ENCODE results near the gene OBI1.

OBI1 gene

DNA sequence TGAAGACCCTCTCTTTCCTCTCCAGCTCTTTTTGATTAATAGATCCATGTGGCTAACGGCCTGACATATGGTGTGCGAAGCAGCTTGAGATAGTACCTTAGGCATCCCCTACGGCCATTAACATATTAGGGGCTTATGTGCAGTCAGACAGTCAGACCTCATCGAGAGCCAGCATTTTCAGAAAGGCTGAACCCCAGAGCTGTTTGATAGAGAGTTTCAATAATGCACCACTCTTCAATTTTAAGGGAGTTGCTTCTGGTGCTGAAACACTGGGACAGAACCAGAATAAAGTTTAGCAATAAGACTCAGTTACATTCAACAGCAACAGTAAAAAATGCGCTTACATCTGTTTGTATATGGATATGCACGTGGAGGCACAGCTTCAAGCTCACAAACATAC lies 66.4 kb downstream of the OBI1 start:
- Histone ChIP-seq H3K79me2 (ENCODE audit: control insufficient read depth, low read length) (no peaks in the 10 kb centered on the region), H3F3A (ENCODE audit: control insufficient read depth, insufficient read depth) (no peaks in the 10 kb centered on the region), H3K9me3 (ENCODE audit: control insufficient read depth, insufficient read depth, low read length) (no peaks in the 10 kb centered on the region), H3K36me3 (ENCODE audit: control insufficient read depth, low read length) (no peaks in the 10 kb centered on the region), H3K9me2 (replicated peaks; ENCODE audit: control insufficient read depth, low read length) (no peaks in the 10 kb centered on the region), H3K4me3 (ENCODE audit: low read length) (no peak overlapping the region), H3K27ac (ENCODE audit: low read depth, low read length) (no peak overlapping the region), H3K4me1 (ENCODE audit: control insufficient read depth, low read length) (no peaks in the 10 kb centered on the region), H4K20me1 (ENCODE audit: control insufficient read depth, insufficient read depth, low read depth, low read length) (no peaks in the 10 kb centered on the region), H3K27me3 (ENCODE audit: control insufficient read depth, low read length) (peaks cover 3% of the 10 kb centered on the region), H3K4me2 (ENCODE audit: low read length) (no peak overlapping the region)
- no peak for TF ChIP-seq EZH2phosphoT487 (IDR thresholded peaks at IDR 0.05; ENCODE audit: borderline replicate concordance, low read length)
- TF ChIP-seq, protein P1, sequence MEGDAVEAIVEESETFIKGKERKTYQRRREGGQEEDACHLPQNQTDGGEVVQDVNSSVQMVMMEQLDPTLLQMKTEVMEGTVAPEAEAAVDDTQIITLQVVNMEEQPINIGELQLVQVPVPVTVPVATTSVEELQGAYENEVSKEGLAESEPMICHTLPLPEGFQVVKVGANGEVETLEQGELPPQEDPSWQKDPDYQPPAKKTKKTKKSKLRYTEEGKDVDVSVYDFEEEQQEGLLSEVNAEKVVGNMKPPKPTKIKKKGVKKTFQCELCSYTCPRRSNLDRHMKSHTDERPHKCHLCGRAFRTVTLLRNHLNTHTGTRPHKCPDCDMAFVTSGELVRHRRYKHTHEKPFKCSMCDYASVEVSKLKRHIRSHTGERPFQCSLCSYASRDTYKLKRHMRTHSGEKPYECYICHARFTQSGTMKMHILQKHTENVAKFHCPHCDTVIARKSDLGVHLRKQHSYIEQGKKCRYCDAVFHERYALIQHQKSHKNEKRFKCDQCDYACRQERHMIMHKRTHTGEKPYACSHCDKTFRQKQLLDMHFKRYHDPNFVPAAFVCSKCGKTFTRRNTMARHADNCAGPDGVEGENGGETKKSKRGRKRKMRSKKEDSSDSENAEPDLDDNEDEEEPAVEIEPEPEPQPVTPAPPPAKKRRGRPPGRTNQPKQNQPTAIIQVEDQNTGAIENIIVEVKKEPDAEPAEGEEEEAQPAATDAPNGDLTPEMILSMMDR (IDR thresholded peaks at IDR 0.05; ENCODE audit: low read depth, low read length, poor library complexity, severe bottlenecking) = no peak

DNA sequence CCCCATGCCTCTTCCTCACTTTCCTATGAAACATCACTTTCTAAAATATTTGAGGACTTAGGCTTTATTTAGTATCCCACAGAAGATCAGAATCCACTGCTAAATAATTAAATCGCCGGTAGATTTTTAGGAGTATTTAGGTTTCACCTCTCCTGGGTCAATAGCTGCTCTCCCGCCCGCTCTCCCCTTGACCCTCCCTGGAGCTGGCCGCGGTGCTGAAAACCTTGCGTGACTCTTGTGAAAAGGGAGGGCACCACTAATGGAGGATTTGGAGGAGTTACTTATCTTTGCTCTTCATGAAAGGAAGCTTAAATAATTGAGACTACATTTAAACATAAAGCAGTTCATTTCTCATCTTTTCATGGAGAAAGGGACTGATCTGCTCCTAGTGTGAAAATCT lies 69.7 kb downstream of the OBI1 start:
- H3K9me3 ChIP-seq (ENCODE audit: control insufficient read depth, insufficient read depth, low read length) = no peaks in the 10 kb centered on the region
- no peak overlapping the region for H3K27ac ChIP-seq (ENCODE audit: low read depth, low read length)
- H3K4me1 ChIP-seq (ENCODE audit: control insufficient read depth, low read length) = no peaks in the 10 kb centered on the region
- H3F3A ChIP-seq (ENCODE audit: control insufficient read depth, insufficient read depth) = no peaks in the 10 kb centered on the region
- H3K36me3 ChIP-seq (ENCODE audit: control insufficient read depth, low read length) = no peaks in the 10 kb centered on the region
- H4K20me1 ChIP-seq (ENCODE audit: control insufficient read depth, insufficient read depth, low read depth, low read length) = no peaks in the 10 kb centered on the region
- H3K27me3 ChIP-seq (ENCODE audit: control insufficient read depth, low read length) = peaks cover 3% of the 10 kb centered on the region
- no peaks in the 10 kb centered on the region for H3K9me2 ChIP-seq (replicated peaks; ENCODE audit: control insufficient read depth, low read length)
- no peak overlapping the region for H3K4me3 ChIP-seq (ENCODE audit: low read length)
- no peaks in the 10 kb centered on the region for H3K79me2 ChIP-seq (ENCODE audit: control insufficient read depth, low read length)
- TF ChIP-seq, protein P1 (IDR thresholded peaks at IDR 0.05; ENCODE audit: low read depth, low read length, poor library complexity, severe bottlenecking) = no peak
- no peak for TF ChIP-seq EZH2phosphoT487 (IDR thresholded peaks at IDR 0.05; ENCODE audit: borderline replicate concordance, low read length)
- H3K4me2 ChIP-seq (ENCODE audit: low read length) = no peak overlapping the region

DNA sequence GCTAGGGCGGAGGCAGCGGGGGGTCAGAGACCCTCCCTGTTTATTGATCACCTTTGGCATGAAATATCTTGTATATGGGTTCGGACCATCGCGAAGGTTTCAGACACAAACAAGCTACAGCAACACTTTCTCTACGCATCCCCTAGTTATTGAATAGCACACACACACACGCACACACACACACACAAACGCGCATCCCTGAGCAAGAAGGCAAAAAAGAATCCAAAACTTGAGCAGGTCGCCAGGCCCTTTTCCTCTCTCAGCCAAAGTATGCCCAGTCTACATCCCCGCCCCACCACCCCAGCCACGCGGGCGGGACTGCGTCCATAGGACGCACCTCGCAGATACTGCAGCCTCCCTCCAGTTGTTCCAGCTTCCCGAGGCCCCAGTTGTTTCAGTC lies 71.6 kb downstream of the OBI1 start:
- Histone ChIP-seq H3K4me3 (ENCODE audit: low read length) (no peak overlapping the region), H3K4me2 (ENCODE audit: low read length) (no peak overlapping the region), H3K27me3 (ENCODE audit: control insufficient read depth, low read length) (no peaks in the 10 kb centered on the region)

More for the DNA sequence above, 71.6 kb downstream of the OBI1 start:
- H3F3A ChIP-seq (ENCODE audit: control insufficient read depth, insufficient read depth) = no peaks in the 10 kb centered on the region
- no peaks in the 10 kb centered on the region for H3K9me2 ChIP-seq (replicated peaks; ENCODE audit: control insufficient read depth, low read length)
- no peaks in the 10 kb centered on the region for H3K79me2 ChIP-seq (ENCODE audit: control insufficient read depth, low read length)
- H3K4me1 ChIP-seq (ENCODE audit: control insufficient read depth, low read length) = no peaks in the 10 kb centered on the region
- no peak for TF ChIP-seq EZH2phosphoT487 (IDR thresholded peaks at IDR 0.05; ENCODE audit: borderline replicate concordance, low read length)
- TF ChIP-seq, protein P1 (IDR thresholded peaks at IDR 0.05; ENCODE audit: low read depth, low read length, poor library complexity, severe bottlenecking) = no peak
- no peak overlapping the region for H3K27ac ChIP-seq (ENCODE audit: low read depth, low read length)
- no peaks in the 10 kb centered on the region for H3K36me3 ChIP-seq (ENCODE audit: control insufficient read depth, low read length)
- H4K20me1 ChIP-seq (ENCODE audit: control insufficient read depth, insufficient read depth, low read depth, low read length) = no peaks in the 10 kb centered on the region
- H3K9me3 ChIP-seq (ENCODE audit: control insufficient read depth, insufficient read depth, low read length) = no peaks in the 10 kb centered on the region

All from DOHH2 (cell line).